Trophoblast cell (in vitro differentiated cells and primary cell): ENCODE results near the gene PDE10A.

Source experiments
- DNase-seq, 2 donors: peaks; one replicate each; pipeline ENCODE4 v3.0.0-alpha.2; 2016
- H2AFZ ChIP-seq: 2 replicates; pipeline ENCODE4 v1.6.1; 2013; ENCODE audit warnings: low read length, moderate library complexity, mild to moderate bottlenecking; ENCODE audit not compliant: insufficient read depth, poor library complexity
- H2AK5ac ChIP-seq: 2 replicates; pipeline ENCODE4 v1.6.1; 2013; ENCODE audit warnings: mild to moderate bottlenecking, low read length
- H2BK120ac ChIP-seq: 2 replicates; pipeline ENCODE4 v1.6.1; 2013; ENCODE audit warnings: low read length, mild to moderate bottlenecking, moderate library complexity; ENCODE audit not compliant: insufficient read depth, poor library complexity
- H2BK12ac ChIP-seq: 2 replicates; pipeline ENCODE4 v1.6.1; 2013; ENCODE audit warnings: mild to moderate bottlenecking, low read length, moderate library complexity
- H2BK5ac ChIP-seq: 2 replicates; pipeline ENCODE4 v1.6.1; 2013; ENCODE audit warnings: low read length, low read depth, moderate library complexity, mild to moderate bottlenecking; ENCODE audit not compliant: poor library complexity
- H3K14ac ChIP-seq: 2 replicates; pipeline ENCODE4 v1.6.1; 2013; ENCODE audit warnings: mild to moderate bottlenecking, low read length
- H3K18ac ChIP-seq: 2 replicates; pipeline ENCODE4 v1.6.1; 2013; ENCODE audit warnings: mild to moderate bottlenecking, low read length
- H3K23ac ChIP-seq: 2 replicates; pipeline ENCODE4 v1.6.1; 2013; ENCODE audit warnings: low read length
- H3K27ac ChIP-seq: 2 replicates; pipeline ENCODE4 v1.5.1; 2013; ENCODE audit warnings: low read depth, mild to moderate bottlenecking, inconsistent platforms, low read length, moderate library complexity
- H3K27me3 ChIP-seq: 2 replicates; pipeline ENCODE4 v1.6.1; 2013; ENCODE audit warnings: inconsistent platforms, mild to moderate bottlenecking, low read length, moderate library complexity; ENCODE audit not compliant: insufficient read depth
- H3K36me3 ChIP-seq, 2 experiments: 1 replicate in 1 of 2; 2 replicates in 1 of 2; pipeline ENCODE4 v1.6.1; 2013; ENCODE audit warnings: low read length in 2 of 2, mild to moderate bottlenecking in 2 of 2, moderate library complexity in 1 of 2; ENCODE audit not compliant: insufficient read depth in 2 of 2, control insufficient read depth in 1 of 2
- H3K4ac ChIP-seq: 2 replicates; pipeline ENCODE4 v1.6.1; 2013; ENCODE audit warnings: low read depth, mild to moderate bottlenecking, low read length, moderate library complexity
- H3K4me1 ChIP-seq, 2 experiments: 1 replicate in 1 of 2; 2 replicates in 1 of 2; pipeline ENCODE4 v1.6.1; 2013; ENCODE audit warnings: low read length in 2 of 2, mild to moderate bottlenecking in 2 of 2, moderate library complexity in 1 of 2; ENCODE audit not compliant: insufficient read depth in 2 of 2, control insufficient read depth in 1 of 2
- H3K4me2 ChIP-seq: 2 replicates; pipeline ENCODE4 v1.6.1; 2013; ENCODE audit warnings: inconsistent platforms, mild to moderate bottlenecking, low read length, moderate library complexity
- H3K4me3 ChIP-seq: 2 replicates; pipeline ENCODE4 v1.5.1; 2013; ENCODE audit warnings: mild to moderate bottlenecking, low read depth, low read length, inconsistent platforms
- H3K79me1 ChIP-seq: one replicate; pipeline ENCODE4 v1.6.1; 2013; ENCODE audit warnings: low read length
- H3K79me2 ChIP-seq: 2 replicates; pipeline ENCODE4 v1.6.1; 2013; ENCODE audit warnings: low read length, mild to moderate bottlenecking; ENCODE audit not compliant: control insufficient read depth, insufficient read depth, poor library complexity
- H3K9ac ChIP-seq: 2 replicates; pipeline ENCODE4 v1.6.1; 2013; ENCODE audit warnings: mild to moderate bottlenecking, low read length
- H3K9me3 ChIP-seq: 2 replicates; pipeline ENCODE4 v1.6.1; 2013; ENCODE audit warnings: low read depth, mild to moderate bottlenecking, control low read depth, inconsistent platforms, low read length; ENCODE audit not compliant: insufficient read depth
- H4K12ac ChIP-seq: 2 replicates; pipeline ENCODE4 v1.6.1; 2013; ENCODE audit warnings: low read depth, mild to moderate bottlenecking, low read length, moderate library complexity
- H4K8ac ChIP-seq: 2 replicates; pipeline ENCODE4 v1.6.1; 2013; ENCODE audit warnings: low read depth, mild to moderate bottlenecking, low read length, moderate library complexity
- H4K91ac ChIP-seq: one replicate; pipeline ENCODE4 v1.6.1; 2013; ENCODE audit warnings: low read depth, mild to moderate bottlenecking, low read length, moderate library complexity
- WGBS: extraction: QIAGEN DNeasy Blood & Tissue Kit; methylation state at CpG from one replicate; pipeline ENCODE4 v1.1.7; 2013; ENCODE audit warnings: missing lambda C conversion rate; ENCODE audit not compliant: insufficient read length, insufficient coverage; ENCODE audit errors: extremely low coverage; 5-methylcytosine and 5-hydroxymethylcytosine counted together

PDE10A gene

GRCh38 chr6:165698868-165699267 is 35.8 kb upstream of the PDE10A start:
- no peak overlapping the region for H3K4me2 ChIP-seq
- H4K91ac ChIP-seq = no peak overlapping the region
- H2BK5ac ChIP-seq = no peak overlapping the region
- peaks cover 2% of the 10 kb centered on the region for H3K9me3 ChIP-seq
- no peak overlapping the region for H2BK12ac ChIP-seq
- no peak overlapping the region for H3K4ac ChIP-seq
- no peak overlapping the region for H4K8ac ChIP-seq
- peaks cover 13% of the 10 kb centered on the region for H3K79me1 ChIP-seq
- H3K79me2 ChIP-seq = no peaks in the 10 kb centered on the region
- no peak overlapping the region for H2BK120ac ChIP-seq
- no peak overlapping the region for H3K27ac ChIP-seq
- H3K23ac ChIP-seq = no peak overlapping the region
- DNase-seq = no peak
- no peak overlapping the region for H3K14ac ChIP-seq
- H3K27me3 ChIP-seq = no peaks in the 10 kb centered on the region
- H4K12ac ChIP-seq = no peak overlapping the region
- no peak overlapping the region for H2AFZ ChIP-seq
- H3K36me3 ChIP-seq = no peaks in the 10 kb centered on the region
- no peak overlapping the region for H3K9ac ChIP-seq
- H3K4me3 ChIP-seq = no peak overlapping the region
- H3K4me1 ChIP-seq = peaks cover 8 to 17% of the 10 kb centered on the region in 2 experiments
- no peak overlapping the region for H3K18ac ChIP-seq
- H2AK5ac ChIP-seq = no peak overlapping the region

GRCh38 chr6:165697171-165697570 is 34.1 kb upstream of the PDE10A start:
- no peak overlapping the region for H3K4me2 ChIP-seq

GRCh38 chr6:165695722-165696515 is 32.9 kb upstream of the PDE10A start:
- no peak overlapping the region for H3K18ac ChIP-seq

More at GRCh38 chr6:165697171-165697570, 34.1 kb upstream of the PDE10A start:
- Histone ChIP-seq H2AFZ (no peak overlapping the region), H3K9ac (no peak overlapping the region), H4K12ac (no peak overlapping the region), H3K4me1 (peaks cover 7 to 14% of the 10 kb centered on the region in 2 experiments), H3K14ac (no peak overlapping the region), H3K9me3 (peaks cover 2% of the 10 kb centered on the region), H4K91ac (no peak overlapping the region), H3K23ac (no peak overlapping the region), H3K79me2 (no peaks in the 10 kb centered on the region), H4K8ac (no peak overlapping the region), H2BK5ac (no peak overlapping the region), H2BK120ac (no peak overlapping the region), H3K79me1 (peaks cover 5% of the 10 kb centered on the region), H3K4ac (no peak overlapping the region), H2AK5ac (no peak overlapping the region), H2BK12ac (no peak overlapping the region), H3K4me3 (no peak overlapping the region), H3K18ac (no peak overlapping the region), H3K27me3 (no peaks in the 10 kb centered on the region), H3K36me3 (no peaks in the 10 kb centered on the region), H3K27ac (no peak overlapping the region)
- no CpG with 5 or more reads among the region's 1 CpG for whole genome bisulfite sequencing
- DNase-seq = no peak

GRCh38 chr6:165694296-165694695 is 31.3 kb upstream of the PDE10A start:
- no peaks in the 10 kb centered on the region for H3K79me1 ChIP-seq
- no peak overlapping the region for H2AK5ac ChIP-seq
- no peaks in the 10 kb centered on the region for H3K36me3 ChIP-seq
- H2BK120ac ChIP-seq = no peak overlapping the region
- H3K4me3 ChIP-seq = peak overlapping the region; percentile 40
- no peak overlapping the region for H4K8ac ChIP-seq
- H3K9me3 ChIP-seq = peaks cover 2% of the 10 kb centered on the region
- H3K79me2 ChIP-seq = no peaks in the 10 kb centered on the region
- no peak overlapping the region for H3K23ac ChIP-seq
- peaks cover 3 to 7% of the 10 kb centered on the region in 2 experiments for H3K4me1 ChIP-seq
- DNase-seq = no peak
- H3K14ac ChIP-seq = no peak overlapping the region
- no peaks in the 10 kb centered on the region for H3K27me3 ChIP-seq
- no peak overlapping the region for H3K4ac ChIP-seq
- H3K4me2 ChIP-seq = no peak overlapping the region
- no CpG with 5 or more reads among the region's 12 CpGs for WGBS
- H4K12ac ChIP-seq = no peak overlapping the region
- no peak overlapping the region for H4K91ac ChIP-seq
- H3K9ac ChIP-seq = no peak overlapping the region
- H2BK5ac ChIP-seq = no peak overlapping the region
- H2AFZ ChIP-seq = no peak overlapping the region
- H2BK12ac ChIP-seq = no peak overlapping the region
- no peak overlapping the region for H3K27ac ChIP-seq
- no peak overlapping the region for H3K18ac ChIP-seq

More at GRCh38 chr6:165695722-165696515, 32.9 kb upstream of the PDE10A start:
- no CpG with 5 or more reads among the region's 8 CpGs for WGBS
- no peak overlapping the region for H3K23ac ChIP-seq
- H4K8ac ChIP-seq = no peak overlapping the region
- H3K9ac ChIP-seq = no peak overlapping the region
- peaks cover 3 to 9% of the 10 kb centered on the region in 2 experiments for H3K4me1 ChIP-seq
- H2BK5ac ChIP-seq = no peak overlapping the region
- no peak for DNase-seq
- no peaks in the 10 kb centered on the region for H3K79me1 ChIP-seq
- no peak overlapping the region for H4K12ac ChIP-seq
- H3K27ac ChIP-seq = no peak overlapping the region
- no peak overlapping the region for H2AK5ac ChIP-seq
- H3K36me3 ChIP-seq = no peaks in the 10 kb centered on the region
- no peaks in the 10 kb centered on the region for H3K79me2 ChIP-seq
- no peak overlapping the region for H3K4ac ChIP-seq
- H2BK12ac ChIP-seq = no peak overlapping the region
- H4K91ac ChIP-seq = no peak overlapping the region
- H3K27me3 ChIP-seq = no peaks in the 10 kb centered on the region
- no peak overlapping the region for H2BK120ac ChIP-seq
- peaks cover 2% of the 10 kb centered on the region for H3K9me3 ChIP-seq
- no peak overlapping the region for H2AFZ ChIP-seq
- no peak overlapping the region for H3K4me2 ChIP-seq
- no peak overlapping the region for H3K4me3 ChIP-seq
- H3K14ac ChIP-seq = no peak overlapping the region
